Amygdala (tissue), 56 donors: ENCODE results near the gene CSF2RB.

Experiments
- DNase-seq, 56 donors: peaks; one replicate each; lab custom pipeline; 2025; lab: John Stamatoyannopoulos, UW

Gene CSF2RB

GRCh38 chr22:36934418-36935312 lies 21.2 kb downstream of the CSF2RB start:
- no peak for DNase-seq

- no peak for DNase-seq
Observed at GRCh38 chr22:36935313-36935610, 21.8 kb downstream of the CSF2RB start.

GRCh38 chr22:36935694-36936093 lies 22.3 kb downstream of the CSF2RB start:
- no peak for DNase-seq

GRCh38 chr22:36936362-36937116 lies 23.1 kb downstream of the CSF2RB start:
- peak in 1 of 56 donors; percentile 7 for DNase-seq

GRCh38 chr22:36937319-36938027 lies 24.0 kb downstream of the CSF2RB start:
- no peak for DNase-seq

- DNase-seq: no peak
Observed at GRCh38 chr22:36938028-36938425, 24.6 kb downstream of the CSF2RB start.

- DNase-seq: no peak
Observed at GRCh38 chr22:36938886-36939285, 25.5 kb downstream of the CSF2RB start.

- DNase-seq: no peak
Observed at GRCh38 chr22:36940676-36941075, 27.2 kb downstream of the CSF2RB start.

- DNase-seq: no peak
Observed at GRCh38 chr22:36942556-36942955, 29.1 kb downstream of the CSF2RB start.

GRCh38 chr22:36946421-36947158 lies 33.2 kb downstream of the CSF2RB start:
- DNase-seq: no peak

- DNase-seq: no peak
Observed at GRCh38 chr22:36948273-36949225, 35.1 kb downstream of the CSF2RB start.

- DNase-seq: no peak
Observed at GRCh38 chr22:36950797-36951590, 37.6 kb downstream of the CSF2RB start.

GRCh38 chr22:36951746-36952145 lies 38.3 kb downstream of the CSF2RB start:
- DNase-seq: no peak

GRCh38 chr22:36953239-36954080 lies 40.0 kb downstream of the CSF2RB start:
- DNase-seq: no peak

- DNase-seq: no peak
Observed at GRCh38 chr22:36954251-36955014, 41.0 kb downstream of the CSF2RB start.

- no peak for DNase-seq
Observed at GRCh38 chr22:36955691-36956090, 42.3 kb downstream of the CSF2RB start.

GRCh38 chr22:36958366-36958765 lies 44.9 kb downstream of the CSF2RB start:
- DNase-seq: no peak
